SK-N-SH (cell line): ENCODE results near the gene PHGDH.

Experiments
- CTCF ChIP-seq: fragments of 200-600 bp; sonication (generic); IDR thresholded peaks from 2 replicates; pipeline ENCODE4 v1.6.1; 2017; ENCODE audit warnings: antibody characterized with exemption, mild to moderate bottlenecking, moderate library complexity
- MEF2A ChIP-seq: IDR thresholded peaks from 2 replicates; pipeline ENCODE4 v1.4.0; 2012; ENCODE audit warnings: low read depth, borderline replicate concordance

- TF ChIP-seq CTCF (no peak), MEF2A (no peak)
These were observed 30.2 kb upstream of the PHGDH start for GRCh38 chr1:119681560-119681959.
